CD4-positive, alpha-beta T cell (primary cell): ENCODE measurements around the gene ACSBG1. TPM values are rescaled to one million over a fixed set of nuclear protein-coding genes. Genes with fewer than 3 reads are reported as not detected.

Experiments used
- ATAC-seq: fragments of 200-7000 bp; cut with Tn5 transposase; one replicate; pipeline ENCODE4 v1.10.0; 2022; ENCODE audit warnings: mild to moderate bottlenecking; ENCODE audit not compliant: poor library complexity
- CTCF ChIA-PET: fragments of 350-600 bp; sonication (Branson Sonifier 250); formaldehyde crosslinking; loops from one replicate; lab custom pipeline; 2021; ENCODE audit warnings: antibody characterized with exemption, inconsistent platforms; lab: Charles Lee
- POLR2A ChIA-PET: fragments of 350-600 bp; sonication (Branson Sonifier 250); formaldehyde crosslinking; loops from one replicate; lab custom pipeline; 2021; ENCODE audit warnings: antibody characterized with exemption, inconsistent platforms; lab: Charles Lee
- DNase-seq, 14 experiments: peaks; one replicate each; pipeline ENCODE4 v3.0.0-alpha.2; 2013 to 2020; ENCODE audit warnings: mixed read lengths in 2 of 14
- H3K27ac ChIP-seq, 2 donors: one replicate each; pipeline versions ENCODE4 v1.5.1 to v1.7.0; 2013; ENCODE audit warnings: low read length in 2 of 2, low read depth in 1 of 2, mild to moderate bottlenecking in 1 of 2
- H3K27me3 ChIP-seq, 2 experiments: 1 replicate in 1 of 2; 2 replicates in 1 of 2; pipeline versions ENCODE4 v1.6.1 to v1.7.0; 2013; ENCODE audit warnings: low read length in 2 of 2, control low read depth in 1 of 2, mild to moderate bottlenecking in 1 of 2, moderate library complexity in 1 of 2; ENCODE audit not compliant: insufficient read depth in 2 of 2, control insufficient read depth in 1 of 2
- H3K36me3 ChIP-seq: one replicate; pipeline ENCODE4 v1.6.1; 2013; ENCODE audit warnings: low read length, control low read depth; ENCODE audit not compliant: insufficient read depth
- H3K4me1 ChIP-seq: one replicate; pipeline ENCODE4 v1.6.1; 2013; ENCODE audit warnings: low read length, control low read depth; ENCODE audit not compliant: insufficient read depth
- H3K4me3 ChIP-seq: one replicate; pipeline ENCODE4 v1.5.1; 2013; ENCODE audit warnings: mild to moderate bottlenecking, low read length, moderate library complexity
- H3K9me3 ChIP-seq, 2 experiments: 1 replicate in 1 of 2; 2 replicates in 1 of 2; pipeline versions ENCODE4 v1.6.1 to v1.7.0; 2013; ENCODE audit warnings: low read length in 2 of 2, mild to moderate bottlenecking in 2 of 2, control low read depth in 1 of 2, moderate library complexity in 1 of 2; ENCODE audit not compliant: control insufficient read depth in 1 of 2, insufficient read depth in 1 of 2
- H3K27ac Mint-ChIP-seq: one replicate; pipeline ENCODE4 v1.8.0; 2020; ENCODE audit warnings: mixed read lengths
- H3K27me3 Mint-ChIP-seq: one replicate; pipeline ENCODE4 v1.8.0; 2021; ENCODE audit warnings: mixed read lengths
- H3K36me3 Mint-ChIP-seq: one replicate; pipeline ENCODE4 v1.8.0; 2021; ENCODE audit warnings: low read depth, mixed read lengths
- H3K4me1 Mint-ChIP-seq: one replicate; pipeline ENCODE4 v1.8.0; 2021; ENCODE audit warnings: low read depth, mixed read lengths
- H3K4me3 Mint-ChIP-seq: one replicate; pipeline ENCODE4 v1.8.0; 2020; ENCODE audit warnings: mild to moderate bottlenecking, mixed read lengths
- H3K9me3 Mint-ChIP-seq: one replicate; pipeline ENCODE4 v1.8.0; 2020; ENCODE audit warnings: mixed read lengths
- CTCF ChIP-seq: fragments of 200-600 bp; IDR thresholded peaks from one replicate; pipeline ENCODE4 v1.8.0; 2022; ENCODE audit warnings: antibody characterized with exemption, mild to moderate bottlenecking
- intact Hi-C, 2 experiments: fragments of 100-400 bp; cut with DNase I in 1 of 2; cut with micrococcal nuclease in 1 of 2; formaldehyde crosslinking; loops; one replicate each; pipeline versions ENCODE4 v1.15.1 to v1.9.0; 2023 to 2025; cut with DNase I, micrococcal nuclease
- total RNA-seq, 174 experiments: library from RNA in 2 of 174; stranded (reverse) in 2 of 174; gene quantifications; one replicate each; pipeline ENCODE4 v1.2.3 and lab custom pipeline; 2021 to 2026

The ACSBG1 gene
- total RNA-seq, 2 experiments from 2014 or later: 0.05 to 0.22 TPM

GRCh38 chr15:78216276-78217104 lies 17.9 kb downstream of the ACSBG1 start:
- no peak for ATAC-seq
- H3K9me3 Mint-ChIP-seq: no peaks in the 10 kb centered on the region
- no peaks in the 10 kb centered on the region for H3K36me3 Mint-ChIP-seq
- H3K4me3 Mint-ChIP-seq: no peak overlapping the region
- ChIA-PET POLR2A (interaction anchor here (0.6 kb wide), 1 partner anchor 22 kb away, joined by 3 read pairs; no protein-coding TSS in a partner anchor), CTCF (no interaction called here)
- H3K27ac Mint-ChIP-seq: no peak overlapping the region
- no peak overlapping the region for H3K27ac ChIP-seq
- no peaks in the 10 kb centered on the region for H3K9me3 ChIP-seq
- no peaks in the 10 kb centered on the region for H3K36me3 ChIP-seq
- no peaks in the 10 kb centered on the region for H3K4me1 ChIP-seq
- H3K4me1 Mint-ChIP-seq: no peaks in the 10 kb centered on the region
- intact Hi-C loops: no loop called here
- H3K4me3 ChIP-seq: no peak overlapping the region
- H3K27me3 Mint-ChIP-seq: peaks cover 4% of the 10 kb centered on the region
- TF ChIP-seq CTCF: no peak
- no peak for DNase-seq
- no peaks in the 10 kb centered on the region for H3K27me3 ChIP-seq

GRCh38 chr15:78213956-78214355 lies 20.4 kb downstream of the ACSBG1 start:
- no peaks in the 10 kb centered on the region for H3K4me1 Mint-ChIP-seq
- DNase-seq: no peak
- no peak overlapping the region for H3K27ac Mint-ChIP-seq
- intact Hi-C loops: no loop called here
- H3K36me3 Mint-ChIP-seq: no peaks in the 10 kb centered on the region
- TF ChIP-seq CTCF: no peak
- H3K4me1 ChIP-seq: no peaks in the 10 kb centered on the region
- peaks cover 4% of the 10 kb centered on the region for H3K27me3 Mint-ChIP-seq
- no peaks in the 10 kb centered on the region for H3K36me3 ChIP-seq
- no peaks in the 10 kb centered on the region for H3K9me3 ChIP-seq
- H3K27ac ChIP-seq: no peak overlapping the region
- H3K27me3 ChIP-seq: no peaks in the 10 kb centered on the region
- ATAC-seq: no peak
- no peak overlapping the region for H3K4me3 ChIP-seq
- ChIA-PET CTCF (no interaction called here), POLR2A (no interaction called here)
- no peak overlapping the region for H3K4me3 Mint-ChIP-seq
- H3K9me3 Mint-ChIP-seq: no peaks in the 10 kb centered on the region

GRCh38 chr15:78213425-78213750 lies 21.0 kb downstream of the ACSBG1 start:
- Mint-ChIP-seq H3K4me3 (no peak overlapping the region), H3K27me3 (peaks cover 4% of the 10 kb centered on the region), H3K27ac (no peak overlapping the region), H3K36me3 (no peaks in the 10 kb centered on the region), H3K9me3 (no peaks in the 10 kb centered on the region), H3K4me1 (no peaks in the 10 kb centered on the region)
- no peaks in the 10 kb centered on the region for H3K27me3 ChIP-seq
- no peaks in the 10 kb centered on the region for H3K9me3 ChIP-seq
- DNase-seq (peak in 1 of 14 experiments; percentile 2), ATAC-seq (no peak)
- POLR2A ChIA-PET: no interaction called here
- no peaks in the 10 kb centered on the region for H3K4me1 ChIP-seq
- no peak overlapping the region for H3K4me3 ChIP-seq
- no peaks in the 10 kb centered on the region for H3K36me3 ChIP-seq
- H3K27ac ChIP-seq: no peak overlapping the region
- CTCF ChIA-PET: no interaction called here
- TF ChIP-seq CTCF: no peak
- intact Hi-C loops: no loop called here
